Gastrocnemius medialis (tissue), 4 donors: ENCODE data around the gene CHID1. TPM values are rescaled to one million over a fixed set of nuclear protein-coding genes. Genes with fewer than 3 reads are reported as not detected.

Source experiments
- ATAC-seq, 2 donors: fragments of 150-250 bp; one replicate each; pipeline ENCODE4 v1.9.1; 2016
- DNase-seq, 2 donors: peaks; one replicate each; pipeline ENCODE4 v3.0.0-alpha.2; 2019
- H3K27ac ChIP-seq, 4 donors: fragments of 200-600 bp; sonication (generic); 1 replicate in 1 of 4; 2 replicates in 3 of 4; pipeline ENCODE4 v1.5.1; 2016 to 2018; ENCODE audit warnings: mild to moderate bottlenecking in 2 of 4, moderate library complexity in 1 of 4
- H3K27me3 ChIP-seq, 3 donors: fragments of 200-600 bp; sonication (generic) in 2 of 3; 1 replicate in 1 of 3; 2 replicates in 2 of 3; pipeline versions ENCODE4 v1.5.1 to v1.6.0; 2016 to 2019; ENCODE audit warnings: mild to moderate bottlenecking in 1 of 3, moderate library complexity in 1 of 3
- H3K36me3 ChIP-seq, 2 donors: fragments of 200-600 bp; sonication (generic) in 1 of 2; one replicate each; pipeline ENCODE4 v1.5.1; 2017 to 2018
- H3K4me1 ChIP-seq, 2 donors: fragments of 200-600 bp; sonication (generic) in 1 of 2; one replicate each; pipeline ENCODE4 v1.5.1; 2016 to 2017; ENCODE audit warnings: mild to moderate bottlenecking in 2 of 2
- H3K4me3 ChIP-seq, 4 donors: fragments of 200-600 bp; sonication (generic) in 3 of 4; 1 replicate in 1 of 4; 2 replicates in 3 of 4; pipeline ENCODE4 v1.5.1; 2016 to 2019; ENCODE audit warnings: mild to moderate bottlenecking in 2 of 4
- H3K9me3 ChIP-seq, 3 donors: fragments of 200-600 bp; sonication (generic) in 2 of 3; 1 replicate in 1 of 3; 2 replicates in 2 of 3; pipeline ENCODE4 v1.5.1; 2016 to 2019
- CTCF ChIP-seq, 5 experiments: fragments of 450-650 bp in 3 of 5; fragments of 200-600 bp in 2 of 5; sonication (generic) in 2 of 5; IDR thresholded peaks in 4 of 5; conservative IDR thresholded peaks in 1 of 5; 1 replicate in 4 of 5; 2 replicates in 1 of 5; pipeline ENCODE4 v1.5.1; 2016 to 2019; ENCODE audit warnings: antibody characterized with exemption in 5 of 5, mild to moderate bottlenecking in 3 of 5, moderate library complexity in 3 of 5
- POLR2A ChIP-seq, 2 donors: fragments of 450-650 bp; IDR thresholded peaks; one replicate each; pipeline ENCODE4 v1.6.1; 2017; ENCODE audit warnings: antibody characterized with exemption in 2 of 2, mild to moderate bottlenecking in 2 of 2, moderate library complexity in 2 of 2
- in situ Hi-C, 4 donors: fragments of 200-750 bp; cut with MboI; loops; one replicate each; pipeline versions ENCODE4 v1.15.0 to v1.8.0; 2017; ENCODE audit warnings: low sequenced_read_pairs in 4 of 4
- intact Hi-C: fragments of 100-400 bp; cut with DNase I; formaldehyde crosslinking; loops from one replicate; pipeline ENCODE4 v1.15.1; 2023; ENCODE audit warnings: low total_unique reads
- total RNA-seq, 4 donors: library from RNA; depleted of rRNA; stranded (reverse); fragments of >200 nt; gene quantifications; one replicate each; pipeline versions ENCODE4 v1.1.0 to v1.2.3, GENCODE V29; 2016

Gene CHID1
- total RNA-seq, 4 donors from 2014 or later: 23.3 to 43.2 (median 33.1) TPM

GRCh38 chr11:842370-843002 lies 68.1 kb downstream of the CHID1 start, which contains the start of the genes POLR2L and TSPAN4:
Gene POLR2L (minus strand): TSS chr11:842529. CDS start chr11:842508, 21 bp downstream.
Gene TSPAN4 (plus strand): TSS chr11:842852. CDS start chr11:850305, 7,453 bp downstream.
- peak within 1 kb of the TSS; percentile 82 to 97 (median 86) for H3K27ac ChIP-seq
- in situ Hi-C loops: no loop called here
- peaks cover 0 to 27% of the 10 kb centered on the region in 2 donors for H3K36me3 ChIP-seq
- peaks cover 29 to 37% of the 10 kb centered on the region in 2 donors for H3K4me1 ChIP-seq
- TF ChIP-seq CTCF (IDR thresholded peaks at IDR 0.05 in 4 of 5, conservative IDR thresholded peaks at IDR 0.05 in 1 of 5) (peak in 2 of 5 experiments; percentile 52 to 57), POLR2A (IDR thresholded peaks at IDR 0.05) (peak; percentile 89 to 93)
- intact Hi-C loops: loop anchor here (2.0 to 5.0 kb wide), 2 partner anchors 22 to 70 kb away; partner anchors contain the start of gene CHID1
- ATAC-seq (peak; percentile 75 to 79), DNase-seq (peak; percentile 84 to 88)
- no peaks in the 10 kb centered on the region for H3K27me3 ChIP-seq
- H3K9me3 ChIP-seq: no peaks in the 10 kb centered on the region
- peak within 1 kb of the TSS; percentile 83 to 97 (median 87) for H3K4me3 ChIP-seq

- in situ Hi-C loops (no loop called here), intact Hi-C loops (loop anchor here (1.0 to 5.0 kb wide), 3 partner anchors 9 to 70 kb away; partner anchors contain the start of gene CHID1)
- Histone ChIP-seq H3K4me1 (peaks cover 29 to 37% of the 10 kb centered on the region in 2 donors), H3K27ac (peak overlapping the region; percentile 82 to 97 (median 86)), H3K36me3 (peaks cover 0 to 32% of the 10 kb centered on the region in 2 donors), H3K9me3 (no peaks in the 10 kb centered on the region), H3K4me3 (peak overlapping the region; percentile 83 to 97 (median 87)), H3K27me3 (no peaks in the 10 kb centered on the region)
- no peak for TF ChIP-seq CTCF (IDR thresholded peaks at IDR 0.05 in 4 of 5, conservative IDR thresholded peaks at IDR 0.05 in 1 of 5)
- no peak for TF ChIP-seq POLR2A (IDR thresholded peaks at IDR 0.05)
- DNase-seq (no peak), ATAC-seq (peak; percentile 19 to 32)
These were observed 68.6 kb downstream of the CHID1 start for GRCh38 chr11:841981-842369.

GRCh38 chr11:839875-840617 lies 70.6 kb downstream of the CHID1 start:
- DNase-seq (no peak), ATAC-seq (no peak)
- no peak overlapping the region for H3K4me3 ChIP-seq
- no peaks in the 10 kb centered on the region for H3K27me3 ChIP-seq
- in situ Hi-C loops (no loop called here), intact Hi-C loops (loop anchor here (5.0 kb wide), 1 partner anchor 72 kb away; the partner anchor contains the start of gene CHID1)
- H3K4me1 ChIP-seq: peaks cover 23 to 39% of the 10 kb centered on the region in 2 donors
- peaks cover 0 to 45% of the 10 kb centered on the region in 2 donors for H3K36me3 ChIP-seq
- TF ChIP-seq POLR2A (IDR thresholded peaks at IDR 0.05) (no peak), CTCF (IDR thresholded peaks at IDR 0.05 in 4 of 5, conservative IDR thresholded peaks at IDR 0.05 in 1 of 5) (no peak)
- H3K9me3 ChIP-seq: no peaks in the 10 kb centered on the region
- peak overlapping the region in 2 of 4 donors; percentile 6 to 97 for H3K27ac ChIP-seq

GRCh38 chr11:839280-839623 lies 71.4 kb downstream of the CHID1 start:
- peaks cover 31 to 41% of the 10 kb centered on the region in 2 donors for H3K4me1 ChIP-seq
- intact Hi-C loops (no loop called here), in situ Hi-C loops (no loop called here)
- no peaks in the 10 kb centered on the region for H3K9me3 ChIP-seq
- DNase-seq (no peak), ATAC-seq (no peak)
- H3K4me3 ChIP-seq: no peak overlapping the region
- TF ChIP-seq POLR2A (IDR thresholded peaks at IDR 0.05): no peak
- no peak for TF ChIP-seq CTCF (IDR thresholded peaks at IDR 0.05 in 4 of 5, conservative IDR thresholded peaks at IDR 0.05 in 1 of 5)
- H3K27me3 ChIP-seq: no peaks in the 10 kb centered on the region
- peaks cover 0 to 45% of the 10 kb centered on the region in 2 donors for H3K36me3 ChIP-seq
- peak overlapping the region in 2 of 4 donors; percentile 24 to 97 for H3K27ac ChIP-seq
